Measurements from ENCODE around the gene USP35. TPM values are rescaled to one million over a fixed set of nuclear protein-coding genes. Genes with fewer than 3 reads are reported as not detected.

The USP35 gene, protein sequence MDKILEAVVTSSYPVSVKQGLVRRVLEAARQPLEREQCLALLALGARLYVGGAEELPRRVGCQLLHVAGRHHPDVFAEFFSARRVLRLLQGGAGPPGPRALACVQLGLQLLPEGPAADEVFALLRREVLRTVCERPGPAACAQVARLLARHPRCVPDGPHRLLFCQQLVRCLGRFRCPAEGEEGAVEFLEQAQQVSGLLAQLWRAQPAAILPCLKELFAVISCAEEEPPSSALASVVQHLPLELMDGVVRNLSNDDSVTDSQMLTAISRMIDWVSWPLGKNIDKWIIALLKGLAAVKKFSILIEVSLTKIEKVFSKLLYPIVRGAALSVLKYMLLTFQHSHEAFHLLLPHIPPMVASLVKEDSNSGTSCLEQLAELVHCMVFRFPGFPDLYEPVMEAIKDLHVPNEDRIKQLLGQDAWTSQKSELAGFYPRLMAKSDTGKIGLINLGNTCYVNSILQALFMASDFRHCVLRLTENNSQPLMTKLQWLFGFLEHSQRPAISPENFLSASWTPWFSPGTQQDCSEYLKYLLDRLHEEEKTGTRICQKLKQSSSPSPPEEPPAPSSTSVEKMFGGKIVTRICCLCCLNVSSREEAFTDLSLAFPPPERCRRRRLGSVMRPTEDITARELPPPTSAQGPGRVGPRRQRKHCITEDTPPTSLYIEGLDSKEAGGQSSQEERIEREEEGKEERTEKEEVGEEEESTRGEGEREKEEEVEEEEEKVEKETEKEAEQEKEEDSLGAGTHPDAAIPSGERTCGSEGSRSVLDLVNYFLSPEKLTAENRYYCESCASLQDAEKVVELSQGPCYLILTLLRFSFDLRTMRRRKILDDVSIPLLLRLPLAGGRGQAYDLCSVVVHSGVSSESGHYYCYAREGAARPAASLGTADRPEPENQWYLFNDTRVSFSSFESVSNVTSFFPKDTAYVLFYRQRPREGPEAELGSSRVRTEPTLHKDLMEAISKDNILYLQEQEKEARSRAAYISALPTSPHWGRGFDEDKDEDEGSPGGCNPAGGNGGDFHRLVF
- polyA plus RNA-seq (2011; rRNA removed) (4.2 and 6.3 TPM in 2 replicates), polyA minus RNA-seq (2011; rRNA and poly(A)+ RNA removed) (6.9 and 7.7 TPM in 2 replicates)

- Histone ChIP-seq H3K27me3 (ENCODE audit: control insufficient read depth, insufficient read depth, low read length) (no peaks in the 10 kb centered on the region), H3K36me3 (ENCODE audit: control insufficient read depth, insufficient read depth, low read length) (no peaks in the 10 kb centered on the region), H3K4me3 (ENCODE audit: low read depth, low read length) (peak within 1 kb of the TSS; percentile 62)
- CTCF ChIA-PET = interaction anchor here (0.6 to 2.1 kb wide), 3 partner anchors 43 to 141 kb away, joined by 3 to 4 read pairs (median 3); no protein-coding TSS in a partner anchor
- no peak for TF ChIP-seq CTCF (IDR thresholded peaks at IDR 0.05; ENCODE audit: insufficient read depth, low read depth, low read length)
- DNase-seq (ENCODE audit: low read depth) = peak; percentile 82
- POLR2A ChIA-PET = interaction anchor here (1.1 kb wide), 1 partner anchor 194 kb away, joined by 4 read pairs; the partner anchor contains the start of gene INTS4
These were observed at the start of gene USP35, which contains the start of gene KCTD21 for GRCh38 chr11:78188286-78189173. USP35 (plus strand) TSS chr11:78188919; CDS start chr11:78196246, 7,327 bp downstream. KCTD21 (minus strand) TSS chr11:78188626; CDS start chr11:78174554, 14,072 bp downstream.

DNA sequence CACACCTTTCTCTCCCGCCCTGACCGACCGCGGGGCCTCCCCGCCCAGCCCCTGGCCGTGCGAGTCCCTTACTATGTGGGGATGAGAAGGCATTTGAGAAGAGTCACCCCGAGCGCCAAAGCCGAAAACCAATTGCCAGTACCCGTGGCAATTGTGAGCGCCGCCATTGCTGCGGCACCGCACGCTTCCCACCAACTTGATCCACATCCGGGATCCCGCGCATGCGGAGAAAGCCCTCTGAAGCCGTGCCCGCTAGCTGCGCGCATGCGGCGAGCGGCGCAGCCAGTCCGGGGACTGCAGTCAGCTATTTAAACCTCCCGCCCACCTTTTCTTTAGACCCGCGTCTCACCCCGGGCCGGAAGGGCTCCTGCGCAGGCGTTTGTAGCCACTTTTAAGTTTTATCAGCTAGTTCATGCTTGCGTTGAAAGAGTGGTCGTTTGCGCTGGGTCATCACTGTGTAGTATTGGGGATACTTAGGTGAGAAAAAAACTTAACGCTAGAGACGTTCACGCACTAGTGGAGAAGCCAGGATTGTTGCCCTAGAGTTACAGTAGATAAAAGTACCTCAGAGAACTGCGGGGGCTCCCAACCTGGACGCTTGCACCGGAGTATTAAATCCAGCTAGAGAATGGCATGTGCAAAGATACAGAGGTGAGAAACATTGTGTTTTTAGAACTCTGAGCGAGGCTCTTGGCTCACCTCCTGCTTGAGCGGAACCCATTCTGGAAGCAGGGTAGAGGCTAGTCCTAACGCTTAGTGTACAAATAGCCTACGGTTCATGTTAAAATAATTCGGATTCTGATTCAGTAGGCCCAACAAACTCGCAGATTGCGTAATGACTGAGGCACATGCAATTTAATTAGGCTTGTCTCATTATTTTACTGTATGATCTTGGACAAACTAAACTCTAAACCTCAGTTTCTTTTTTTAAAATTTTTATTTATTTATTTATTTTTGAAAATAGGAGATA is 49.0 kb upstream of the USP35 start, which contains the start of gene ALG8:
Gene ALG8, minus strand, starts transcription at position 205 of the 970 bp plus-strand sequence. Its CDS starts 38 bp downstream, at position 167.
- H3K4me3 ChIP-seq (ENCODE audit: low read depth, low read length) = peak within 1 kb of the TSS; percentile 92
- CTCF ChIA-PET = interaction anchor here (0.6 to 2.1 kb wide), 5 partner anchors 10 to 295 kb away, joined by 3 to 6 read pairs (median 4); no protein-coding TSS in a partner anchor
- DNase-seq (ENCODE audit: low read depth) = peak; percentile 82
- H3K36me3 ChIP-seq (ENCODE audit: control insufficient read depth, insufficient read depth, low read length) = 0 out of 2 replicates have a peak, but pooled peaks cover 2% of the 10 kb centered on the region
- no peak for TF ChIP-seq CTCF (IDR thresholded peaks at IDR 0.05; ENCODE audit: insufficient read depth, low read depth, low read length)
- H3K27me3 ChIP-seq (ENCODE audit: control insufficient read depth, insufficient read depth, low read length) = no peaks in the 10 kb centered on the region
- POLR2A ChIA-PET = no interaction called here

- POLR2A ChIA-PET = no interaction called here
- peak overlapping the region; percentile 92 for H3K4me3 ChIP-seq (ENCODE audit: low read depth, low read length)
- CTCF ChIA-PET = interaction anchor here (0.7 to 2.1 kb wide), 5 partner anchors 8 to 21 kb away, joined by 3 to 6 read pairs (median 4); no protein-coding TSS in a partner anchor
These were observed 48.2 kb upstream of the USP35 start for GRCh38 chr11:78140392-78141077.

More at GRCh38 chr11:78140392-78141077, 48.2 kb upstream of the USP35 start:
- Histone ChIP-seq H3K27me3 (ENCODE audit: control insufficient read depth, insufficient read depth, low read length) (no peaks in the 10 kb centered on the region), H3K36me3 (ENCODE audit: control insufficient read depth, insufficient read depth, low read length) (0 out of 2 replicates have a peak, but pooled peaks cover 2% of the 10 kb centered on the region)
- no peak for DNase-seq (ENCODE audit: low read depth)
- TF ChIP-seq CTCF (IDR thresholded peaks at IDR 0.05; ENCODE audit: insufficient read depth, low read depth, low read length) = no peak
